Spinal cord (tissue), 10 donors: ENCODE results near the gene HEATR5A. TPM values are rescaled to one million over a fixed set of nuclear protein-coding genes. Genes with fewer than 3 reads are reported as not detected.
"Not testable (repeated sequence)": the region's sequence is repeated elsewhere in the genome, so short reads cannot be mapped to it uniquely, and the experiment has no call there.

Source experiments
- DNase-seq, 6 donors: peaks; one replicate each; pipeline versions ENCODE4 v3.0.0 to v3.0.0-alpha.2; 2013 to 2015; ENCODE audit warnings: low spot score in 6 of 6, low read depth in 4 of 6
- H3K27ac ChIP-seq: one replicate; pipeline ENCODE4 v1.5.1; 2013; ENCODE audit warnings: low read depth, low read length, control low read depth
- H3K27me3 ChIP-seq: one replicate; pipeline ENCODE4 v1.6.1; 2013; ENCODE audit warnings: low read length; ENCODE audit not compliant: control insufficient read depth, insufficient read depth
- H3K36me3 ChIP-seq: one replicate; pipeline ENCODE4 v1.6.1; 2013; ENCODE audit warnings: low read length; ENCODE audit not compliant: control insufficient read depth, insufficient read depth
- H3K4me1 ChIP-seq: one replicate; pipeline ENCODE4 v1.6.1; 2013; ENCODE audit warnings: low read length; ENCODE audit not compliant: control insufficient read depth, insufficient read depth
- H3K4me3 ChIP-seq: one replicate; pipeline ENCODE4 v1.5.1; 2013; ENCODE audit warnings: low read depth, low read length, control low read depth
- H3K9me3 ChIP-seq: one replicate; pipeline ENCODE4 v1.6.1; 2013; ENCODE audit warnings: low read length; ENCODE audit not compliant: control insufficient read depth, insufficient read depth
- WGBS: methylation state at CpG from one replicate; pipeline ENCODE4 v1.1.5; 2013; ENCODE audit warnings: missing lambda C conversion rate; ENCODE audit not compliant: insufficient coverage; 5-methylcytosine and 5-hydroxymethylcytosine counted together
- polyA plus RNA-seq, 2 donors: library from polyadenylated mRNA; unstranded; fragments of 120-200 nt; gene quantifications; one replicate each; pipeline ENCODE4 v1.2.1, GENCODE V29; 2013; ENCODE audit not compliant: insufficient read length in 2 of 2
- small RNA-seq: library from RNA; depleted of rRNA; stranded (forward); fragments of <200 nt; gene quantifications from one replicate; pipeline ENCODE3, GENCODE V24; 2014; ENCODE audit warnings: low replicate concordance
- total RNA-seq, 2 donors: library from RNA; depleted of rRNA in 1 of 2; stranded (reverse); fragments of 120-200 nt in 1 of 2; fragments of >200 nt in 1 of 2; gene quantifications; one replicate each; pipeline versions ENCODE4 v1.2.3 to v1.2.4, GENCODE V29; 2013 to 2014
- donor health status: healthy.

Gene HEATR5A
- total and polyA plus RNA-seq, 4 donors = 20.4 to 74.2 (median 37.1) TPM

DNA sequence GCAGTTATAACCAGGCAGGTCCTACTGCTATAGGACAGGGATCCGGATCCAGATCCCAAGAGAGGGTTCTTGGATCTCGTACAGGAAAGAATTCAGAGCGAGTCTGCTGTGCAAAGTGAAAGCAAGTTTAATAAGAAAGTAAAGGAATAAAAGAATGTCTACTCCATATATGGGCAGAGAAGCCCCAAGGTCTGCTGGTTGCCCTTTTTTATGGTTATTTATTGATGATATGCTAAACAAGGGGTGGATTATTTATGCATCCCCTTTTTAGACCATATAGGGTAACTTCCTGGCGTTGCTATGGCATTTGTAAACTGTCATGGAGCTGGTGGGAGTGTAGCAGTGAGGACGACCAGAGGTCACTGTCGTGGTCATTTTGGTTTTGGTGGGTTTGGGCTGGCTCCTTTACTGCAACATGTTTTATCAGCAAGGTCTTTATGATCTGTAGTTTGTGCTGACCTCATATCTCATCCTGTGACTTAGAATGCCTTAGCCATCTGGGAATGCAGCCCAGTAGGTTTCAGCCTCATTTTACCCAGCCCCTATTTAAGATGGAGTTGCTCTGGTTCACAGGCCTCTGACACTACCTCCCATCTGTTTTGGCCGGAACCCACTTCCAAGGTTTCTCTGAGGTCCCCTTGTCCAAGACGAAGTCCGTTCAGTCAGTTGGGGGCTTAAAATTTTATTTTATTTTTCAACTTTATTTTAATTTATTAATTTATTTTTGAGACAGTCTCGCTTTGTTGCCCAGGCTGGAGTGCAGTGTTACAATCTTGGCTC is 178.0 kb downstream of the HEATR5A start:
- H3K9me3 ChIP-seq, H3K4me1 ChIP-seq, H3K27me3 ChIP-seq, DNase-seq, H3K36me3 ChIP-seq, H3K4me3 ChIP-seq, H3K27ac ChIP-seq: not testable (repeated sequence)
- 87% methylated on average over 3 of the region's 10 CpGs for WGBS

Small RNA genes within 50 kb of the gene (small RNA-seq; reads per million reads assigned to genes)
- not detected for gene RF00019

Other genes starting within 250 kb of the HEATR5A start
- 100 to 1,000 TPM; 192 to 309 TPM for gene HECTD1, start 212.8 kb downstream of the HEATR5A start, total RNA-seq
- 100 to 1,000 TPM; 118 to 120 TPM for gene HECTD1, start 212.8 kb downstream of the HEATR5A start, polyA plus RNA-seq
- 10 to 100 TPM; 26.0 to 62.5 TPM for gene DTD2, start 37.0 kb upstream of the HEATR5A start, total RNA-seq
- gene DTD2, start 37.0 kb upstream of the HEATR5A start, polyA plus RNA-seq = 10 to 100 TPM; 29.5 to 37.1 TPM
- gene GPR33, start 67.5 kb upstream of the HEATR5A start, total RNA-seq = not detected
- not detected for gene GPR33, start 67.5 kb upstream of the HEATR5A start, polyA plus RNA-seq
- 10 to 100 TPM; 11.7 to 17.9 TPM for gene NUBPL, start 140.9 kb upstream of the HEATR5A start, total RNA-seq
- 10 to 100 TPM; 11.2 to 11.3 TPM for gene NUBPL, start 140.9 kb upstream of the HEATR5A start, polyA plus RNA-seq